ENCODE measurements around the gene CNNM4.
"Not testable (repeated sequence)": the region's sequence is repeated elsewhere in the genome, so short reads cannot be mapped to it uniquely, and the experiment has no call there.

CNNM4 gene

DNA sequence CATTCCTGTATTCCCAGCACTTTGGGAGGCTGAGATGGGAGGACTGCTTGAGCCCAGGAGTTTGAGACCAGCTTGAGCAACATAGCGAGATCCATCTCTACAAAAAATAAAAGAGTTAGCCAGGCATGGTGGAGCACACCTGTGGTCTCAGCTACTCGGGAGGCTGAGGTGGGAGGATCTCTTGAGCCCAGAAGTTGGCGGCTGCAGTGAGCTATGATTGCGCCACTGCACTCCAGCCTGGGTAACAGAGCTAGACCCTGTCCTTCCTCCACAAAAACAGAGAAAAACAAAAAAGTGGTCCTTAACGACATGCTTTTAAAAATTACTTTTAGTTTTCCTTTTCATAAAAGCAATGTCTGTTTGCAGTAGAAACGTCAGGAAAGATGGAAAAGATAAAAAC, 35.8 kb downstream of the CNNM4 start:
- DNase-seq = not testable (repeated sequence)

DNA sequence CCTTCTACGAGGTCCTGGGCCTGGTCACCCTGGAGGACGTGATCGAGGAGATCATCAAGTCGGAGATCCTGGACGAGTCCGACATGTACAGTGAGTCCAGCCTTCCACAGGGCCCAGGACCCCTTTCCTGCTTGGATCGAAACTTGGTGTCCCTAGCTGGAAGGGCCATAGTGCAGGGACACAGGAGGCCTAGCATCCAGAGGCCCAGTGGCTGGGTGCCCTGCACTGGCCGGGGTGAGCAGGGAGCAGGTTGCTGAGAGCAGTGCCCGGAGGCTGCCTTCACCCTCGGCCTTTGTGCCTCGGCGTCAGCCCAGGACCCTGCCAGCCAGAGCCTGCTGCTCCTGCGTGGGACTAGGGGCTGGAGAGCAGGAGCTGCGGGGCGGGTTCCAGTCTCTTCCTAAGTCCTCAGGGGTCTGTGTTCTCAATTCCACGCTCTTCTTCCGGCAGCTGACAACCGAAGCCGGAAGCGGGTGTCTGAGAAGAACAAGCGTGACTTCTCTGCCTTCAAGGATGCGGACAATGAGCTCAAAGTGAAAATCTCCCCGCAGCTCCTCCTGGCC, 36.4 kb downstream of the CNNM4 start:
- no peak for DNase-seq

DNA sequence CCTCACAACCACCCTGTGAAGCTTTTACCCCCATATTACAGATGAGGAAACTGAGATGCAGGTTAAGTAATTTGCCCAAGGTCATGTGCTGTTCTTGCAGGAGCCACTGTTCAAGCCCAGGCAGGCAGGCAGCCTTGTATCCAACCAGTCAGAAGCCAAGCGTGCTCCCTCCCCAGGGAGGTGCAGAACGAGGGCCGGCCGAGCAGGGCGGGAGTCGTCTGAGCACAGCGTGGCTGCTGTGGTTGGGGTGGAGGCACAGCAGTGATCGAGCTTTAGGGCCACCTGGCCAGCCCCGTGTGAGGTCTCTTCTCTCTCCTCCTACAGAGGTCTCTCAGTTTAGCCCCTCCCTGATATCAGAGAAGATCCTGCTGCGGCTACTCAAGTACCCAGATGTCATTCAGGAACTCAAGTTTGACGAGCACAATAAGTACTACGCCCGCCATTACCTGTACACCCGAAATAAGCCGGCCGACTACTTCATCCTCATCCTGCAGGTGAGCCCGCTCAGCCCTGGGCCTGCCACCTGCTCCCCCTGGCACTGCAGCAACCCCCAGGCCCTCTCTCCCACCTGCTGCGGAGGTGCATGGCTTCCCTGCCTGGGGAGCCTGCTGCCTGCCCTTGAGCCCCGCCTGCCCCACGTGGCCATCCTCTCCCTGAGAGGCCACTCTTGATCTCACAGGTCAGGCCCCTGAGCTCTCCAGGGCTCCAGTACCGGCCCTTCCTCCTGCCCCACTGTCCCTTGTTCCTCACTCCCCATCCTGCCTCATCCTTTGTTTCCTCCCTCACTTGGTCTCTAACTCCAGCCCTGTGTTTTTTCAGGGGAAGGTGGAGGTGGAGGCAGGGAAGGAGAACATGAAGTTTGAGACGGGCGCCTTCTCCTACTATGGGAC, 38.3 kb downstream of the CNNM4 start:
- DNase-seq = no peak

DNA sequence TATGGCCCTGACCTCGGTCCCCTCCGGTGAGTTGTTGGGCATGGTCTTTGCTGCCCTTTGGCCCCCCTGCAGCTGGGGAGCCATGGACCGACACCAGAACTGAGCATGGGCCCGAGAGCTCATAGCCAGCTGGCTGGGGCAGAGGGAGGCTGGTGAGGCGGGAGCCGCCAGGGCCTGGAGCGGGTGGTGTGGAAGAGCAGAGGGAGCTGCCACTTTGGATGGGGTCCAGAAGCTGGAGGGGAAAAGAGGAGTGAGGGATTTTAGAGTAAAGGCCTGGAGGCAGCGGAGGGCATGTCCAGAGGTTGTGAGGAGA, 38.9 kb downstream of the CNNM4 start:
- DNase-seq = no peak

DNA sequence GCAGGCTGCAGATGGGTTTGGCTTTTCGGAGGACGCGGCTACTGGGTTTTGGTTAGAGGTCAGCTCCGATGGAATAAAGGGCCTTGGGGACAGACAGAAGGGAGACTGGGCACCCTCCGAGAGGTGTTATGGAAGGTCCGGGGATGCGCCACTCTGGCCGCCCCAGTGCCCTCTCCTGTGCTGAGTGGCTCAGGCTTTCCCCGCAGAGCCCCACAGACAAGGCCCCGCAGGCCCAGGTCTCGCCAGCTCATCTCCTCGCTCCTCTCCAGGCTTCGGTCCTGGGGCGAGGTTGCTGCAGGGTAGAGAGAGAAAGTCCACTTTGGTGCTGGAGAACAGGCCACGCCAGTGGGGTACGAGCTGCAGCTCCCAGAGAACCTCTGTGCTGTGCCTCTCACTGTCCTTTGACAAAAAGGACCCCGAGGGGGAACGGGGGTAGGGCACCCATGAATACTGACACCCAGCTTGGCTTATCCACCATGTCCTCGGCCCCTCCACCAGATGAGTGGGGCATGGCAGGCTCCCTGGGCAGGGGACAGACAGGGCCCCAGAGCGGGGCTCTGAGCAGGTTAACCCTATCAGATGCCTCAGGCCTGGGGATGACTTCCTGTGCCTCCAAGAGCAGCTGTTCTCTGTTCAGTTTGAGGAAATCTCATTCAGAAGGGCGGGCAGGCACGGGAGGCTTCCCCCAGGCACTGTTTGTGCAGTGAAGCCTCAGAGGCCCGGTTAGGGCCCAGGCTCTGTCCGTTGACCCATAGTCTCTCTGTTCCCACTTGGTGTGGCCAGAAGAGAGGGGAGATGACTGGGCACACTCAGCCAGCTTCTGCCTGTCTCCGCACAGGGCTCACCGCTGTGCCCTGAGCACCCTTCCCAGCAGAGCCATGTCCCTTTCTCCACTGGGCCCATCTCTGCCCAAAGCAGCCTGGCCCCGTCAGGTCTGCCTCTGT, 39.6 kb downstream of the CNNM4 start:
- DNase-seq = no peak

DNA sequence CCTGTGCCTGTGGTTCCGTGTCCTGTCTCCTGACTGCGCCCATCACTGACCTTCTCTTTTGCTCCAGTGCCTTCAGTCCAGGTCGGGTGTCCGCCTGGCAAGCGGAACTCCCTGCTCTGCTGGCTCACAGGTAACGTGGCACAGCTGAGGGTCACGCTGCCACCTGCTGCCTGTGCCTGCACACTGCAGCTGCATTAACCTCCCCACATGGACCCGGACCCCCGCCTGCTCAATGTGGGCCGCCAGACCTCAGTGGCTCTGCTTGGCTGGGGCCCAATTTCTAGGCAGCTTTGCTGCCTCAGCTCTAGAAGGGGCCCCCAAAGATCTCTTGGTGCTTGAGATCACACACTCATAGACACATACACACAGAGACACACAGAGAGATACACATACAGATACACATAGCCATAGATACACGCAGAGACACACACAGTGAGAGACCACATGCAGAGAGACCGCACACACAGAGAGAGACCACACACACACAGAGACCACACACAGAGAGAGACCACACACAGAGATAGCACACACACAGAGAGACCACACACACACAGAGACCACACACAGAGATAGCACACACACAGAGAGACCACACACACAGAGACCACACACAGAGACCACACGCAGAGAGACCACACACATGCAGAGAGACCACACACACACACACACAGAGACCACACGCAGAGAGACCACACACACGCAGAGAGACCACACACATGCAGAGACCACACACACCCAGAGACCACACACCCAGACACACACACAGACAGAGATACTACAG, 40.5 kb downstream of the CNNM4 start:
- DNase-seq = peak; percentile 13

DNA sequence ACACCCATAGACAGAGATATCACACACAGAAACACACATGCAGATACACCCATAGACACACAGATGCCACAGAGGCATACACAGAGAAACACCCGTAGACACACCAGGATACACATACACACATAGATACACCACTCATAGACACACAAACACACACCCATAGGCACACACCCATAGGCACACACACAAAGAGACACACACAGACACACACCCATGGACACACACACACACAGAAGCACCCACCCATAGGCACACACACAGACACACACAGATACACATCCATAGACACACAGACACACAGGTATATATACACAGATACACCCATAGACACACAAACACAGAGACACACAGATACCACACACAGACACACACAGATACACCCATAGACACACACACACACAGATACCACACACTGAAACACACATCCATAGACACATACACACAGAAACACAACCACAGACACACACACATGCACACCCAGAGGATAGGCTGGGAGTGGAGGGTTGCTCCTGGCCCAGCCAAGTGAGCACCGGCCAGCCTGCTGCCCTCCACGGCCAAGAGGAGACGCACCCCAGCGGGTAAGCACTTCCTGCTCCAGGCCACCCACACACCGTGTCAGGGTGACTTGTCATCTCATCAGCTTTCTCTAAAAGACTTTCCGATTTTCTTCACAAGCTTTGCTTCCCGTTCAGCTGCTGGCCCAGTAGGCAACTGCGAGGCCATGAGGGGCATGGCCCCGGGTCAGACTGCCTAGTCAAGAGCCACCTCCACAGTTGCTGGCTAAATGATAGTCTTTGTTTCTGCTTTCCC, 41.3 kb downstream of the CNNM4 start:
- no peak for DNase-seq

DNA sequence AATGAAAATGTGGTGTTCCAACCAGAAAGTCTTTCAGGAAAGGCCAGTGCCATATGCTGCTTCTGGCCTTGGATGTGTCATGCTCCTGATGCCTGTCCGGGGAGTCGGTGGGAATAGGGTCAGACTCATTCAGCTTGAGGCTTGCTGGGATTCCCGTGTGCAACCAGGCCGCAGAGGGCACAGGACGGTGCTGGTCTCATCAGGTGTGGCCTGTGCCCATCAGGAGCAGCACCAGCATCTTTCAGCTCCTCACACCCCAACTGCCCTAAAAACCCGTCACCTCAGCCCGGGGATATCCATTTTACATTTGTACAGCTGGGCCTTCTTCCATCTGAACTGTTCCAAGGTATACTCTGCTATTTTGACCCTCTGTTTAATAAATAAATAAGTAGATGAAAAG, 42.0 kb downstream of the CNNM4 start:
- no peak for DNase-seq

DNA sequence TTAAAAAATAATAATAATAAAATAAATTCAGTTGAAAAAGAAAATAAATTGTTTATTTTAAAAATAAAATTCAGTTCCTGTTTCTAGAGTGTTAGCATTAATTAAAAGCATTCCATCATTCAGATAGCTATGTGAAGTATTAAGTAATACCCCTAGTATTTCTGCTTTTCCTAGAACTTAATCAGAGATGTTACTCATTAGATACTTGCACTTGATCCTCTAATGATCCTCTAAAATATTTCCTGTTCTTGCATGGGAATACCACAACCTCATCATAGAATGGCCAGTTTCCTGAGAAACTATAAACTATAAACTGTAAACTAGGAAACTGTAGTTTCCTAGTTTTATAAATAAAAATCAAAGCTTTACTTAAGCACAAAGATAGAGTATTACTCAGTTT, 44.3 kb downstream of the CNNM4 start:
- DNase-seq = no peak

DNA sequence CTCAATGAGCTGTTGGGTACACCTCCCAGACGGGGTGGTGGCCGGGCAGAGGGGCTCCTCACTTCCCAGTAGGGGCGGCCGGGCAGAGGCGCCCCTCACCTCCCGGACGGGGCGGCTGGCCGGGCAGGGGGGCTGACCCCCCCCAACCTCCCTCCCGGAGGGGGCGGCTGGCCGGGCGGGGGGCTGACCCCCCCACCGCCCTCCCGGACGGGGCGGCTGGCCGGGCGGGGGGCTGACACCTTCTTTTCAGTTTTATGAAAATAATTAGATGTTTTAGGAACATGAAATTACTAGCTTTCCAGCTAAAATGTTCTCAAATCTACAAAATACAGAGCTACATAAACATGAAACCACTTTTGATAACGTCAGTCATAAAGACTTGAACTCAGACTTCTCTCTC, 45.2 kb downstream of the CNNM4 start:
- not testable (repeated sequence) for DNase-seq

DNA sequence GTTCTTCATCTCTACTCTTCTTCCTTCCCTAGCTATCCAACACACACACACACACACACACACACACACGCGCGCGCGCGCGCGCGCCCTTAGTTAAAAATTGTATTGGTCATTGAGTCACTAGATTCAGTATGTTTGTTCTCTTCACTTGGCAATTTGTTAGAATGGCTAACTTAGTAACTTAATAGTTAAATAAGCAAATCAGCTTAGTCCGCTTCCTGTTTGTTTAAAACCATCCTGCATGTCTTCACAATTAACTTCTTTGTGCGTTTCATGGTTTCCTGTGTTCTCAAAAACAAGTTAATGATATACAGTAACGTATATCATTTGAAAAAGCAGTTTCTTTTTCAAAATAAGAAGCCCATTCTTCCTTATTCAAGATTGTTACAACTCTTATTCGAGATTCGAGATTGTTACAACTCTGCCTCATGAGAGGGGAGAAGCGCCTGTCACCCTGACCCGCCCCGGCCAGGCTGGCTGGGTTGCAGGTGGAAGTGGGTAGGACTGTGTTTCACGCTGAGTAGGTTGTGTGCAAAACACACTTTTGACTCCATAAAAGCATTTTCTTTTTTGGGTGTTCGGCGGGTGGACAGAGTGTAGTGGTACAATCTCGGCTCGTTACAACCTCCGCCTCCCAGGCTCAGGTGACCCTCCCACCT, 45.9 kb downstream of the CNNM4 start:
- DNase-seq = no peak

DNA sequence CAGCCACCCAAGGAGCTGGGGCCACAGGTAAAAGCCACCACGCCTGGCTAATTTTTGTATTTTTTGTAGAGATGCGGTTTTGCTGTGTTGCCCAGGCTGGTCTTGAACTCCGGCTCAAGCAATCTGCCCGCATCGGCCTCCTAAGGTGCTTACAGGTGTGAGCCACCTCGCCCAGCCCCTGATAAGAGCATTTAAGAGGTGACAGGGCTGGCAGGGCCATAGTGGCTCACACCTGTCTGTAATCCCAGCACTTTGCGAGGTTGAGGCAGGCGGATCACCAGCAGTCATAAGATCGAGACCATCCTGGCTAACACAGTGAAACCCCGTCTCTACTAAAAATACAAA, 46.4 kb downstream of the CNNM4 start:
- no peak for DNase-seq

DNA sequence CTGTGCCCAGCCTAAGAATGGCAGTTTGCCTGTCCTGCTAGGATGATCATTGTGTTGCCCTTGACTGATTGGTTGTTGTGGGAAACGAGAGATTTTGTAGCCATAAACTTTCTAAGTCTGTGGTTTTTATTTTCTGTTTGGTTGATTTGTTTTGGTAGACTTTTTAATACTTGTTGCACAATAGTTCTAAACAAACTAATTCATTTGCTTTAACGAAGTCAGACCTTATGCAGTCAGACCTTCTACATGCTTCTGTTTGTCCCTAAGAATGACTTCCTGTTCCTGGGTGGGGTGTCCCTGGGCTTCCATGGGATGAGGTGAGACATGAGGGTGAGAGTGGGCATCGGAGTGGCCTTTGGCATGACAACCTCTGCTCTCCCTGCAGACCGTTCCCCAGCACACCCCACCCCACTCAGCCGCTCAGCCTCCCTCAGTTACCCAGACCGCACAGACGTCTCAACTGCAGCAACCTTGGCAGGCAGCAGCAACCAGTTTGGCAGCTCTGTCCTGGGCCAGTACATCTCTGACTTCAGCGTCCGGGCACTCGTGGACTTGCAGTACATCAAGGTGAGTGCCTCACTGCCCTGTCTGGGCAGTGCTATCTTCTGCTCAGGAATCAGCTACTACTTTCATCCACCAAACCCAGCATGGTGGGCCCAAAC, 47.6 kb downstream of the CNNM4 start:
- DNase-seq = no peak

DNA sequence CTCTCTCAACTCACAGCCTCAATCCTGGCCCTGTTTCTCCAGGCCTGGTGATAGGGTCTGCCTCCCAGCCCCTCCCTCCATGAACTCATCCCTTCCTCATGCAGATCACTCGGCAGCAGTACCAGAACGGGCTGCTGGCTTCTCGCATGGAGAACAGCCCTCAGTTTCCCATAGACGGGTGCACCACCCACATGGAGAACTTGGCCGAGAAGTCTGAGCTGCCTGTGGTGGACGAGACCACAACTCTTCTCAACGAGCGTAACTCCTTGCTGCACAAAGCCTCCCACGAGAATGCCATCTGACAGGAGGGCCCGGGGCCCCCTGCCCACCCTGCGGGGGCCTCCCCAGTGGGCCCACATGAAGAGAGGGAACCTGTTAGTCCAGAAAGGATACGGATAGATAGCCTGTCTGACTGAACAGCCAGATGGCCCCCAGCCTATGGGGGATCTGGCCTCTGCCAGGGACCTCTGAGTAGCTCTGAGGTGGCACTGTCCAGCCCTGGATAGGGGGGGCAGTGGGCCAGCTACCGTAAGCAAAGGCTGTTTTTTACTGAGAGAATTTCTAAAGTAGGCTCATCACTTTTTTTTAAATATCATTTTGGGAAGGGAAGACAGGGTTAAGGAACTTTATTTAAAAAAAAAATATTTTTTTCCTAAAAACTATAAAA, 48.6 kb downstream of the CNNM4 start:
- no peak for DNase-seq

DNA sequence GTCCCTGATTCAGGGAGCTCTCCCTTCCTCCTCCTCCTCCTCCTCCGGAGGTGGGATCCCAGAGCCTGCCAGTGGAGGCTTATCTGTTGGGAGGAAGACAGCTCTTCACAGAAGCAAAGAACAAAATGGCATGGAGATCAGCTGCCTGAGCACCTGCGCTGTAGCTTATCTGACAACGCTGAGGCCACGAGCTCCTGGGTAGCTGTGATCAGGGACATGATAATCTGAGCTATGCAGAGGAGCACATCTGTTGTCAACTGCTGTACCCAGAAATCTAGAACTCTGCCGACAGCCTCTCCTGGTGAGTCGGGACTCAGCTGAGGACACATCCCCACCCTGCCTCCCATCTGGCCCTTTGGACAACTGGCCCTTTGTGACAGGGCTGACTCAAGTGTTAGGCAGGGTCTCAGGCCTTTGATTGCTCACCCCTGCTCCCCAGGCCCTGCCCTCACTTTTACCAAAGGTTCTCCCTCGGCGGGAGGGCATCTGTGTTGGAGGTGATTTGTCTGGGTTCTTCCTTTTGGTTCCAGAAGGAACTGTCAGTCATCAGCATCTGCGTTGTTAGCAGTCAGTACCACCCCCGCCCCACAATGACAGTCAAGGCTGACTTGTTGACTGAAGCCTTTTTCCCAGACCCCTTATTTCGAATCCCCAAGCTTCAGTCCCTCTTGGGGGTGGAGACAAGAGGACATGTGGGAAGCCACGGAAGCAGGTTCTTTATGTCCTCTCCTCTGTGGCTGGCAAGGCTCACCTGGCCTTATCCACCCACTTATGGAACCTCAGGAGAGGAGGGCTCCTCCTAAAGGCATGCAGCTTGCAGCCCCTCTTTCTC, 49.5 kb downstream of the CNNM4 start:
- no peak for DNase-seq

DNA sequence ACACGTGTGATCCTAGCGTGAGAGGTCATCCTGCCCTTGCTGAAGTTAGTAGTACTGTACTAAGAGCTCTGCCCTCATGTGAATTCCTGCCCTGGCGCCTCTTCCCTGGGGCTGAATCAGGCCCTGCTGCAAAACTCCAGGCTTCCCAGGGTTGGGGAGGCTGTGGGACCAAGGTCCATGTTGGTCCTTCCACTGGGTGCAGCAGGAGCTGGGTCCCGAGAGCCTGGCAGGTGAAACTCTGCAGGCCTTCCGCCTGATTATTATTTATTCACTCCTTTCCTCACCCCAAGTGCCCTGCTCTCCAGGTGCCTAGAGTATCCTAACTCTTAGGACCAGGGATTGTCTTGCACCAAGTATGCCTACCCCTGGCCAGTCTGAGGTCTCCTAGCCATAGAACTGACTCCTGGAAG, 50.1 kb downstream of the CNNM4 start:
- no peak for DNase-seq

DNA sequence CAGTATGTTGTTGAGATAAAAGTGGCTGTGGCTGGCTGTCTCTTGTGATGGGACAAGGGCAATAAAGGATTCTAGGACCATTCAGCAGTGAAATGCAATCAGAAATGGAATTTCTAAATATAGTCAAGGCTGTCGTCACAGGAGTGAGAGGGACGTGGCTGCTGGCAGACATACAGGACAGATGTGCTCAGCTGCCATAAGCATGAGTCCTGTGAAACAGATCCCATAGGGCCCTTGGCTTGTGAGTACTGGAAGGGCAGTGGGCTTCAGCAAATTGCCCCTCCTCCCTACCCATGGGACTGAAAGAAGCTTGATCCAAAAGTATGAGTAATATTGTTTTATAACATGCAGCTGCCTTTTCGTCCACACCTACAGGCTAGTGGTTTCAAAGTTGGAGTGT, 51.2 kb downstream of the CNNM4 start:
- DNase-seq = no peak

DNA sequence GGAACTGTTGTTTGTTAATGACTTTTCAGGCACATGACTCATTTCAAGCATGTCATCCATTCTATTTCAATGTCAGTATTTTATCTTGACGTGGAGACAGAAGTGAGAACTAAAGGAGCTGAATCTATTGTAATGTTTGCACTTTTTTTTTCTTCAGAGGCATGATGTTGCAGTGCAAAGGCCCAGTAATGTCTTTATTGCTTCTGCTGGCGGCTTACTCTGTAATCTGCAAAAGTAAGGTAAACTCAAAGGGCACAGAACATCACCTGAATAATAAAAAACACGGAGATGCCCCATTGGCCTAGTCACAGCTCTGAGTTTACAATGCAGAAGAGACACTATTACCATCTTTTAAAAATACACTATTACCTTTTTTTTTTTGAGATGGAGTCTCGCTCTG, 53.0 kb downstream of the CNNM4 start:
- DNase-seq = no peak

DNA sequence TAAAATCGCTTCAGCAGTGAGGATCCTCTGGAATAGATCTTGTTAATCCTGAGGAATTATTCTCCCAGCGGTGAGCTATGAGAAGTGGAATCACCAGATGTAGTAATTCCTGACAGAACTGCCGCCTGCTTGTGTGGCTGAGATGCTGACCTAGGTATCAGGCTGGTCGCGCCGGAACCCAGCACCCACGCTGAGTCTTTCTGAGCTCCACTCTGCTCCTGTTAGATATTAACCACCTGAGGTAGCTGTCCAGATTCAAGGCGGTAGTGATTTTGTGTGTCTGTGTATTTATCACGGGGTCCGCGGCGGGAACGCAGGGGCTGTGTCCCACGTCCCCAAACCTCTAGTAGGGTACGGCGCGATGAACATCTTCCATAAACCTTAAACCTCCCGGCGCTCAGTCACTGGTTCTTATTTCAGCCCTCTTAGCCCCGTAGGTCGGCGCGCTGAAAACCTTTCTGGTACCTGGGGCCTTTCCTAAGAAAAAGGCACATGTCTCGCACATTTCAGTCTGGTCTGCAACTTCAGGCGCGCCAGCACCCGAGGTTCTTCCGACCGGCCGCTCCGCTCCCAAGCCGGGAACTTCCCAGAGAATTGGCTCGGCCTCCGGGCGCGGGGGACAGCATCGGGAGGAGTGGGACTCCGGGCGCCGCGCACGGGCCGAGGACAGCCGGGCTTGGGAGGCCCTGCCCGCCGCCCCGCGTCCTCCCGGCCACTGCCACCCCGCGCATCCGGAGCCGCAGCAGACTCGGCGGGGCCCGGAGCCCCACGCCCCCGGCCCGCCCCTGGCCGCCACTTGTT, 54.8 kb downstream of the CNNM4 start:
- no peak for DNase-seq

Data from NCI-H774 (cell line).